Forelimb muscle (tissue), 1 donor: ENCODE data around the gene FGD1. TPM values are rescaled to one million over a fixed set of nuclear protein-coding genes. Genes with fewer than 3 reads are reported as not detected.

Experiments
- DNase-seq: peaks from one replicate; pipeline ENCODE4 v3.0.0-alpha.2; 2013; ENCODE audit warnings: low read depth
- polyA plus RNA-seq: library from polyadenylated mRNA; unstranded; fragments of 120-200 nt; gene quantifications from one replicate; pipeline ENCODE4 v1.2.1, GENCODE V29; 2013; ENCODE audit not compliant: insufficient read length

The FGD1 gene
- polyA plus RNA-seq, 1 donor: 17.2 TPM

DNA sequence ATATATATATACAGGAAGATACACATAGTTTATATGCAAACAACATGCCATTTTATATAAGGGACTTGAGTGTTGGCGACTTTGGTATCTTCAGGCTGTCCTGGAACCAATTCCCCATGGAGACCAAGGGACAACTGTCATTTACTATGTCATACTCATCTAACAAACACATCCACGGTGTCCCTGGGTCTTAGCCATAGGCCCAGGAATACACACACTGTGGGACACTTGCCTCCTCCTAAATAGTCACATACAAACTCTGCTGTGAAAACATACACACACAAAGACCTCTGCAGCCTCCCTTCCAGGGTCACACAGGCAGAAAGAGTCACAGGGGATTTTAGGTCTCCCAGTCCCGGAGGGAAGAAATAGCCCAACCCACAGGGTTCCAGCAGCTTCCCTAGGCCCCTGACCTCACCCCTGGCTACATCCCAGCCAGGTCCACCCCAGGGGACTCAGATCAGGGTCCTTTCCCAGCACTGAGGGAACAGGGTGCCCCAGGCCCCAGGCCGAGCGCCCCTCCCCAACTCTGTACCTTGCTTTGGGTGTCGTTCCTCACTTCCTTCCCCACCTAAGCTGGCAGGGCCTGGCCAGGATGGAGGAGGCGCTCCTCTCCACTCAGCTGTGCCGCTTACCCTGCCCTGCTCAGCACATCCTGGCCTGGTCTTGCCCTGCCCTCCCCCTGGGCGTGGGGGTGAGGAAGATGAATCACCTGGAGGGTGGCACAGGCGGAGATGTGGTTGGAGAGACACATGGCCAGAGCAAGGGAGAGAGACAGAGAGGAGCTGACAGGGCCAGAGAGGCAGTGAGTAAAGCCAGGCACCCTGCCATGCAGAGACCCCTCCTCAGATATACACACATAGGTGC lies 21.8 kb downstream of the FGD1 start:
- DNase-seq: no peak

DNA sequence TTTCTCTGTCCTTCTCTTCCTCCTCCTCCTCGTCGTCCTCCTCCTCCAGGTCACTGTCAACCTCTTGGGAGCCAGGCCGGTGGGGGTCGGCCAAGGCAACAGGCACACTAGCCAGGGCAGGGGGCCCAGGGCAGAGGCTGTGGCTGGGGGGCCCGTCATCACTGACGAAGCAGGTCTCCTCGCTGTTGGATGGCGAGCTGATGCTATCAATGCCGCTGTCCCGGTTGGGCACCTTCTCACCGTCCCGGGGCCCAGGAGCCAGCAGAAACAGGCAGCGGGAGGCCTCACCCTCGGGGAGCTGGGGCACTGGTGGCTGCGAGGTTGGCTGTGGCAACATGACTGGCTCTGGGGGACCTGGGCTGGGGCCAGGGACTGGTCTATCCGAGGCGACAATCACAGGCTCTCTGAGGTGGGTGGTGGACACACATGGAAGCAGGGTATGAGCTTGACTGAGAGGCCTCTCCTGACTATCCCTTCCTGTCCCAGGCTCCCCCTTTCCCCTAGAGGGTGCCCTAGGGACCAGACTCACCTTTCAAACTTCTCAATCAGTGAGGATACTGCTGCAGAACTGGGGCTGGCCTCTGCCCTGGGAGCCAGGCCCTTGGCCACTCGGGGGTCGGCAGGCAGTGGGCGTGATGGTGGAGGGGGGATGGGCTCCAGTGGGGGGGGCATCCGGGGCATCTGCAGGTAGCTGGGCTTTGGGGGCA lies 25.8 kb downstream of the FGD1 start:
- DNase-seq: no peak

DNA sequence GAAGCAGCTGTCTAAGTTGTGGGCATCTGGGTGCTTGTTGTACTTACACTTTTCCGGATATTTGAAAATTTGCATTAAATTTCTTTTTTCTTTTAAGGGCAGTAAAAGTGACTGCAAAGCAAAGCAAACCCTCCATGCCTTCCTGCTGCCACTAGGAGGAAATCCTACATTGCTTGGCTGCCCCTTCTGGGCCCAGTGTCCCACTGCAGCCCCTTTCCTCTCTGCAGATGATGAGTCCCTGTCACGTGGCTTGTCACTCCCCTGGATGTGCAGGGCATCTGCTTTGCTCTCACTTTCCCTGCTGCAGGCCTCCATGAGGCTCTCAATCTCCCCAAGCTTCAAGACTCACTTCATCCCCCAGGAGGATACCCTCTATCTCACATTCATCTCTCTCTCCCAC lies 43.1 kb downstream of the FGD1 start:
- no peak for DNase-seq

DNA sequence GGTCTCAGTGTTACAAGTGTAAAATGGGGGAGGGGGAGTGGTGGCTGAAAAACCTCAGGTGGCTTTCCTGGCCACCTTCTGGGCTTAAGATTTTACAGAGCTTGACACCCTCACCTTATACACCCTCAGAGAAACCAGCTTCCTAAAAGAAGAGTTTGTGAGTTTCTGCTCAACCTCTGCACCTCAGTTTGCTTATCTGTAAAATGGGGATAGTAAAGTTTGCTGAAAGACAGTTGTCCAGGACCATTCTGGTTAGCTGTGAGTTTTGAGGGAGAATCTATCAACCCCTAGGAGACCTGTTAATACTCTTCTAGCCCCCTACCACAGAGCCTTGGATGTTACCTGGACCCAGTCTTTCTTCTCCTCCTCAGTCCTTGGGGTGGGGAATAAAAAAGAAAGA lies 46.1 kb downstream of the FGD1 start:
- DNase-seq: no peak

DNA sequence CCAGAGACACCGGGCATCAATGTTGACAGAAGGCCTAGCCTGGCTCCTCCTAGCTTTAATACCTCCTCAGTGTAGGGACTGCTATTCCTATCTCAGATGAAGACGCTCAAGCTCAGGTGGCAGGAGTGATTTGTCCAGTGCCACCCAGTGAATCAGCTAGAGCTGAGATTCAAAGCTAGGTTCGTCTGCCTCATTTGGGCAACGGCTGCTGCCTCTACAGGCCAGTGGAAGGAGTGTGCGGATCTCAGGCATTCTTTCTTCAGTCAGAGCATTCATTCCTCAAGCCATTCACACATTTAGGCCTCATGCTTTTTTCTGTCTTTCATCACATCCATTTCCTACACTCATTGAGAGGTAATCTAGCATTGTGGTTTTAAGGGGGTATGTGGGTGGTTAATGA lies 48.6 kb downstream of the FGD1 start:
- no peak for DNase-seq

DNA sequence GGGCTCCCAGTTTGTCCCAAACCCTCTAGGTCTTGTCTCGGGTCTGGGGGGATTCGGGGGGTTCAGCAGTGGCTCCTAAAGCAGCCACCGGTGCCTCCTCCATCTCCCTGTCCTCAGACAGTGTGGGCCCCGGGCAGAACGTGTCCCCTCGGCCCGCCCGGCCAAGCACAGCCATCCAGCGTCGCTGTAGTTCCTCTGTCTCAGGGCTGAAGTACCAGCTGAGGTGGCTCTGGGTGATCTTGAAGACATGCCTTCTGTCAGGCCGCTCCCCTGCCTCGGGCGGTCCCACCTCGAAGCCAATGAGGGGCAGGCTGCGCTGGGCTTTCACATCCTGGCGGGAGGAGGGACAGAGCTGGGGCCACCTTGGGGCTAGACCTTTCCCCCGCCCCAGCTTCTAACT lies 50.0 kb downstream of the FGD1 start:
- DNase-seq: no peak

DNA sequence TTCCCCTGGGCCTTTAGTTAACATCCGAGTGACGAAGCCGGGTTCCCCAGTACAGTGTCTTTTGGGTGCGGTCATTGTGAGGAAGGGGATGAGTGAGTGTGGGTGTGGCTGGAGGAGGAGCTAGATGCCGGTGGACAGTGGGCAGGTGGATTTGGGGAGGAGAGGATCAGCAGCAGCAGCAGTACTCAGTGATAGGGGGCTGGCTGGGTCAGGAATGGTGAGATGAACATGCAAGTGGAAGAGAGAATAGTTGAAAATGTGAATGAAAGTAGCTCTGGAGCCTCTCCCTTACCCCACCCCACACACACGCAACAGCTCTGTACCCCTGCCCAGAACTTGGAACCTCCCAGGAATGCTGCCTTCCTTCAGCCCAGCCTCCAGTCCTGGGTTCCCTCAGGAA lies 51.3 kb downstream of the FGD1 start:
- no peak for DNase-seq

DNA sequence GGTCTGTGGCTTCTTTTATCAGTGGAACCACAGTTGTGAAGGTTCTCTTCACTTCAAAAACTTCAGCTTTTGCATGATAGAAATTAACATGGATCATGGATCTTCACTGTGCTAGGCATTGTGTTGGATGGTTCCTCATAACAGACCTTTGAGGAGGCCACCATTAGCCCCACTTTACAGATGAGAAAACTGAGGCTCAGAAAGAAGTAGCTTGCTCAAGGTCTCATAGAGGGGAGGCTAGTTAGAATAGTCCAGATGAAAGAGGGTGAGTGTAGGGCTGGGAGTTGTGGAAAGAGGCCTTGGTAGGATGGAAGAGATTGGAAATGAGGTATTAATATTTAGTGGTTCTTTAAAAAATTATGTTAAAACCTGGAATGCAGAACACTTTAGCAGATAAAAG lies 53.2 kb downstream of the FGD1 start:
- no peak for DNase-seq

DNA sequence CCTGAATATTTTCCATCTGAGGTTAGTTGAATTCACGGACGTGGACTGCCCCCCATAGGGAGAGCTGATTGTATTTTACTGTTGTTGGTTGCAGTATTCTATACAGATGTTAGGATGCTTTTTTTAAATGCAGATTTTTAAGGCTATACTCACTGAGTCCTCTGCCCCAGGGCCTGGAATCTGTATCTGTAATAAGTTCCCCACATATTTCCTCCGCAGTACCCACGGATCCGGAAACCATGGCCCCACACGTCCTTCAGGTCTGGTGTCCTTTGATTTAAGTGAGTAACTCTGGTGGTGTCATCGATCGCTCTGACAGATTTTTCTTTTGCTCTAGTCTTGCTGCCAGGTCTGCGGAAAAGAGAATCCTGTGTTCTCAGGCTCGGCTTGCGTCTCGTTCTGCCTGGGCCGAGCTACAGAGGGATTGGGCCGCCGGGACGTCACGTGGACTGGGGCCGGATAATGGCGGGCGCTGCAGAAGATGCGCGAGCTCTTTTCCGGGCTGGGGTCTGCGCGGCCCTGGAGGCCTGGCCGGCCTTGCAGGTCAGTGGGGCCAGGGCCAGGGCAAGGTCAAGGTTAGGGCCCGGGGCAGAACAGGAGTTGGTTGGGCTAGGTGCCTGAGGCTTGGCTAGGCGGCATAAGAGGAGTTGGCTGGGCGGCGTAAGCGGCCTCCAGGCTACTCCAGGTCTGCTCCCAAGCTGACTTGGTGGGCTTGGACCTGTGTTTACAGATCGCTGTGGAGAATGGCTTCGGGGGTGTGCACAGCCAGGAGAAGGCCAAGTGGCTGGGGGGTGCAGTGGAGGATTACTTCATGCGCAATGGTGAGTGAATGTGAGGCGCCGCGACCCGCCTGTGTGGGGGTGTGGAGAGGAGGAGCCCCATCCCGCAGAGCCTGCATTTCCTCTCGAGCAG lies 55.8 kb downstream of the FGD1 start, which contains the start of gene TSR2:
Gene TSR2 (plus strand): TSS at position 445 of the 912 bp plus-strand sequence. CDS start 18 bp downstream, at position 463.
- DNase-seq: peak; percentile 80

DNA sequence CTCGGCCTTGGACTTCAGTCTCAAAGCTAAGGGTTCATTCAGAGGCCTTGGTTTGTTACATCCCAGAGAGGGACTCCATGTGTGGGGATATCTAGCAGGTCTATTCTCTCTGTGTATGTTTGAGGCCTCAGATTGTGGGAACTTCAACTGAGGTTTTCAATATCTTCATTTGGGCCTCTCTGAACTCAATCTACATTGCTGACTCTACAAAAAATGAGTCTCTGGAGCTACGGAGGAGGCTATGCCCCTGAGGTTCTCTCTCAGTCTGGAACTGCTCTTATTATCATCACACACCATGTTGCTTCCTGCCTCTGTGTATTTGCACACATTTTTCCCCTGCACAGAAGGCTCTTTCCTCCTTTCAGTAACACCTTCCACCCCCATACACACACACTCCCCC lies 60.9 kb downstream of the FGD1 start:
- DNase-seq: no peak

DNA sequence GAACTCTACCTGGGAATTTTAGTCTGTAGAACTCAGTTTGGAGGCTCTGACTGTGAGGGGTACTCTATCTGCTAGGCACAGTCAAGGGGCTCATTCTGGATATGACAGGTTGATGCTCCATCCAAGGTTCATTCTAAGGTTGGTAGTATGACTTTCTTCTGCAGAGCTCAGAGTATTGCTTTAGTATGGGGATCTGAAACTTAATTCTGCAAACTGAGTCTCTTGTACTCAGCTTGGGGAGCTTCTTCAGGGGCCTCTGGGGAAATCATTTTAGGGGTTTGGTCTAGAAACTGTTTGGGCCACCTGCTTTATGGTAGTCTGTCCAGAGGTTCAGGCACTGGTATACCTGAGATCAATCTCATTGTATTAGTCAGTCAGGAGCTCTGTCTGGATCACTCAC lies 65.5 kb downstream of the FGD1 start:
- no peak for DNase-seq

DNA sequence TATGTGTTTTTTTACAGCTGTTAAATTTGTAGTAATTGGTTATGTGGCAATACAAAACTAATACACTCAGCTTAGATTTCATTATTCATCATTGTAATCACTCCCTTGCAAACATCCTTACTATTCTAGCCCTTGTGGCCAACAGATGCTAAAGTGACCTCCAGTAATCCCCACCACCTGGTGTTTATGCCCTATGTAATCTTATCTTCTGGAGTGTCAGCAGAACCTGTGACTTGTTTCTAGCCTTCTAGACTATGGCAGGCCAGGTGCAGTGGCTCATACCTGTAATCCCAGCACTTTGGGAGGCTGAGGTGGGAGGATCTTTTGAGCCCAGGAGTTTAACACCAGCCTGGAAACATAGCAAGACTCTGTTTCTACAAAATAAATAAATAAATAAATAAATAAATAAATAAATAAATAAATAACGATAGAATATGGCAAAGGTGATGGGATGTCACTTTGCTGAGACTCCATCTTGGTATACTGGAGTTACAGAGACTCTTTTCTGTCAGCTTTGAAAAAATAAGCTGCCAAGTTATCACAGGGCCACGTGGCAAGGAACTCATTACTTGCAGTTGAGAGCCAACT lies 68.1 kb downstream of the FGD1 start:
- no peak for DNase-seq

DNA sequence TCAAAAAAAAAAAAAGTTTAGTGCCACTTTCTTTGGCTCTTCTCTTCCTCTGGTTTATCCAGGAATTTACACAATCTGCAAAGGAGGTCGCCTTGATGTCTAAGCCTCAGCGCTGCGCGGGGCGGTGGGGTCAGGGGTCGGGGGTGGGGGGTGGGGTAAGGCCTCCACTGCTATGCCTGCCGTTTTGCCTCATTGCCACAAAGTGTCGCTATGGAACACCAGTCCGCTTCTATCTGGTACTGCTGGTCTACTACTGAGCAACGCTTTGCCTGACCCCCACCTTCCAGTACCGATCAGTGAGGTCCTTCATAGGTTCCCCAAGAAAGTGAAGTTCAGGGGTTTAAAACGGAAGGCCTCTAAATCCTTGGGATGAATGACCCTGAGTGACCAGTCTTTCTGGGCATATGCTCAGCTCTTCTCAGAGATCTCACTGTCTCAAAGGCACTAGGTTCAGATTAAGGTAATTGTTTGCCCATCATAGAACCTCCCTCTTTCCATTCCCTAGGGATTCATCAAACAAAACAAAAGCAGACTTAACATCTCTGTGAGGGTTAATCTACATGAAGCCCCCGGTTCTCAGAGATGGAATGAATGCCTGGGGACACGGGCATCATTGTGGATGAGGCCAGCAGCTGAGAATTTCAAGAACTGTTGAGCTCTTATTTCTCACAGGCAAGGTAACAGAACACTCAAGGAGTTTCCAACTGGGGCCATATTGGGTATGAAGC lies 72.7 kb downstream of the FGD1 start:
- no peak for DNase-seq

DNA sequence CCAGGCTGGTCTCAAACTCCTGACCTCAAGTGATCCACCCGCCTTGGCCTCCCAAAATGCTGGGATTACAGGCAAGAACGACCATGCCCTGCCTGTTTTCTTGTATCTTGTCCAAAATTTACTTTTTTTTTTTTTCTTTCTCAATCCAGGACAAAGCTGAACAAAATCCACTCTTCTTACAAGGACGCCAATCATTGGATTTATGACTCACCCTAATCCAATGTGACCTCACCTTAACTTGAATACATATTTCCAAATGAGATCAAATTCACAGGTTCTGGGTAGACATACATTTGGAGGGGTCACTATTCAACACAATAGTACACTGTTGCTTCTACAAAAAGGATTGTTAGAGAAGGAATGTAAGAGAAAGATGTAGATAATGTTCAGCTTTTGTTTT lies 73.9 kb downstream of the FGD1 start:
- DNase-seq: no peak

DNA sequence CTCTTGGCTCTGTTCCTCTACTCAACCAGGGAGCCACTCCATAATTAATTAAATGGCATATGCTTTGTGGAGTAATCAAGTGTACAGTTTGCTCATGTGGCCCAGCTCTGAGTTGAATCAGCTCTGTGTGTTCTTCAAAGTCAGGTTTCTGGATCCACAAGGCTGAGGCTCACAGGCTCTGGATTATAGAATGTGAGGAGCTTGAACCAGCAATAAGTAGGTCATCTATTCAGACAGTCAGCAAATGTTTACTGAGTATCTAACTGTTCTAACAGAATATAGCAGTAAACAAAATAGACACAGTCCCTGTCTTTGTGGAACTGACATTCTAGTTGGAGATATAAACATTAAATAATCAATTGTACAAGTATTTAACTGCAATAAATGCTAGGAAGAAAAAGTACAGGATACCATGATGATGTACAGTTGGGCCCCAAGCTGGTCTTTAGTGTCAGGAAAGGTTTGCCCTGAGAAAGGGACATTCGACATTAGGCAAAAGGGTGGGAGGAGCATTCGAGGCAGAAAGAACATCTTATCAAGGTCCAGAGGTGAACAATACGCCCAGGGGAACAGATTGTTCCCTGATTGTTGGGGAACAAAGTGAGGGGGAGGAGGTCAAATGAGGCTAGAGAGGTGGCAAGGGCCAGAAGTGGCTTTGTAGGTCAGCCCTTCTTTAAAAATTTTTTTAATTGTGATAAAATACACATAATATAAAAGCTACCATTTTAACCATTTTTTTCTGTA lies 76.3 kb downstream of the FGD1 start:
- DNase-seq: no peak

DNA sequence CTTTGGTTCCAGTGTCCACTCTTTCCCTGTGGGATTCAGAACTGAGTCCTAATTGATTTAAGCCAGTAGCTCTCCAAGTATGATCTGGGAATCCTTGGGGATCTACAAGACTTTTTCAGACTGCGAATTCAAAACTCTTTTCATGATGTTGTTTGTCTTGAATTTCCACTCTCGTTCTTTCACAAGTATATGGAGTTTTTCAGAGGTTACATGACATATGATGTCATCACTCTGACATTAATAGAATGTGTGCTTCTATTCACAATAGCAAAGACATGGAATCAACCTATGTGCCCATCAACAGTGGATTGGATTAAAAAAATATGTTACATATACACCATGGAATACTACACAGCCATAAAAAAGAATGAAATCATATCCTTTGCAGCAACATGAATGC lies 79.1 kb downstream of the FGD1 start:
- DNase-seq: no peak

DNA sequence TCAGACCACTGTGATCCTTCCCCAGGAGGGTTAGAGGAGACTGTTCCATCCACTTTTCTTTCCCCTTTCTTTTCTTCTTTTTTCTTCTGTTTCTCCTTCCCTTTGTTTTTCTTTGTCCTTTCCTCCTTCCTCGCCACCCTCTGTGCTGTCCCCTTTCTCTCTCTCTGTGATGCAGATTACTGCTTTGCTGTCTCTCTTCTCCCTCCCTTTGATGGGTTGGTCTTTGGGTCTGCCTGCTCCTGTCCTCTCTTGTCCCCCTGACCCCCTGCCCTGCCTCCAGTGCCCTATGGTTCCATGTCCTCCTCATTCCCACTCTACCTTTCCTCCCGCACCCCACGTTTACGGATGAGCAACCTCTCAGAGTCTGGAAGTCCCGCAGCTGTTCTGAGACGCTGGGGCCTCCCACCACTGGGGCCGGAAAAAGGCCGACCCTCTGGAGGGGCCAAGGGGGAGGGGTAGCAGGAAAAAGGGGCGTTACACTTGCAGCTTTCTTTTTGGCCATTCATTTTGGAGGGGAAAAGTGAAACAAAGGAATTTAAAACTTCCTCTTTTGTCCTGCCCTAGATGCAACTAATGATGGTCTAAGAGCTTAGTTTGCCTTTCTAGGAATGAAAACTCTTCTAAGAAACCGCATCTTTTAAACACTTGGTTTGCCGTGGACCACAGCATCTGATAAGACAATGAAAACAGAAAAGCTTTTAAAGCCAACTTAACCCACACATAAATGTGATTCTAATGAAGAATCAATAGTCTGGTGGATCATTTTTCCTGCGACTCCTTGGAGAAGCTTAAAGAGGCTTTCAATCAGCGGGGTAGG lies 80.3 kb downstream of the FGD1 start:
- no peak for DNase-seq

DNA sequence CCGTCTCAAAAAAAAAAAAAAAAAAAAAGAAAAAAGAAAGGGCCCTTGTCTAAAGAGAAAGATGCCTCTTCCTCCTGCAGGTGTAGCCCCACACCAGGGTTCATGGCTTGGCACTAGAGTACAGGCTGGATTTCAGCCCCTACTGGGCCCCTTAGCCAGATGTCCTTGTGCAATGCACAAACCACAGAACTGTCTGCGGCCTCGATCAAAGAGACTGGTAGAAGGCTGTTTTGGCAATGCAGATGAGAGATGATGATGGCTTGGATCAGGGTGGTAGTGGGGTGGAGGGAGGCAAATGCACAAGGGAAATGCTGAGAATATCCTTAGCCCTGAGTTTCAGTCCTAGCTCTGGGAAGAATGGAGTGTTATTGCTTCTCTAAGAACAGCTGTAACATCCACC lies 82.3 kb downstream of the FGD1 start:
- no peak for DNase-seq

DNA sequence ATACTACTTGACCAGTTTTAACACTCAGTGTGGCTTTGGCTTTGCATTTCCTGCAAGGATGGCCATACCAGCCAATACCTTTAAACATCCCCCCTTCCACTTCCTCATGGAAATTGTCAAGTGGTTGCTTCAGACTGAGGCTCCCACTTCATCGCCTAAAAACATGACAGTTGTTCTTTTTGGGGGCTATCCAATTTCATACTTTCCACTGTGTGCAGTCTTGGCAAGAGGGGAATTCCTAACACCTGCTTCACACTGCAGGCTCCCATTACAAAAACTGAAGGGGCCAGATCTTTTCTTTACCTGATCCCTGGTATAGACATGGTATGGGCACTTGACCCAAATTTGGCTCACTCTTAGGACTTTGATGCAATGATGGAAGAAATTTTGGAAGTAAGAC lies 84.3 kb downstream of the FGD1 start:
- no peak for DNase-seq
